Measurements from ENCODE around the gene ST3GAL4.
"Not testable (repeated sequence)": the region's sequence is repeated elsewhere in the genome, so short reads cannot be mapped to it uniquely, and the experiment has no call there.

Gene ST3GAL4

GRCh38 chr11:126355324-126355925 lies at the start of gene ST3GAL4:
ST3GAL4 (plus strand) TSS chr11:126355686; CDS start chr11:126406156, 50,470 bp downstream.
- TF ChIP-seq, protein P1, sequence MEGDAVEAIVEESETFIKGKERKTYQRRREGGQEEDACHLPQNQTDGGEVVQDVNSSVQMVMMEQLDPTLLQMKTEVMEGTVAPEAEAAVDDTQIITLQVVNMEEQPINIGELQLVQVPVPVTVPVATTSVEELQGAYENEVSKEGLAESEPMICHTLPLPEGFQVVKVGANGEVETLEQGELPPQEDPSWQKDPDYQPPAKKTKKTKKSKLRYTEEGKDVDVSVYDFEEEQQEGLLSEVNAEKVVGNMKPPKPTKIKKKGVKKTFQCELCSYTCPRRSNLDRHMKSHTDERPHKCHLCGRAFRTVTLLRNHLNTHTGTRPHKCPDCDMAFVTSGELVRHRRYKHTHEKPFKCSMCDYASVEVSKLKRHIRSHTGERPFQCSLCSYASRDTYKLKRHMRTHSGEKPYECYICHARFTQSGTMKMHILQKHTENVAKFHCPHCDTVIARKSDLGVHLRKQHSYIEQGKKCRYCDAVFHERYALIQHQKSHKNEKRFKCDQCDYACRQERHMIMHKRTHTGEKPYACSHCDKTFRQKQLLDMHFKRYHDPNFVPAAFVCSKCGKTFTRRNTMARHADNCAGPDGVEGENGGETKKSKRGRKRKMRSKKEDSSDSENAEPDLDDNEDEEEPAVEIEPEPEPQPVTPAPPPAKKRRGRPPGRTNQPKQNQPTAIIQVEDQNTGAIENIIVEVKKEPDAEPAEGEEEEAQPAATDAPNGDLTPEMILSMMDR (conservative IDR thresholded peaks at IDR 0.05), result no peak

DNA sequence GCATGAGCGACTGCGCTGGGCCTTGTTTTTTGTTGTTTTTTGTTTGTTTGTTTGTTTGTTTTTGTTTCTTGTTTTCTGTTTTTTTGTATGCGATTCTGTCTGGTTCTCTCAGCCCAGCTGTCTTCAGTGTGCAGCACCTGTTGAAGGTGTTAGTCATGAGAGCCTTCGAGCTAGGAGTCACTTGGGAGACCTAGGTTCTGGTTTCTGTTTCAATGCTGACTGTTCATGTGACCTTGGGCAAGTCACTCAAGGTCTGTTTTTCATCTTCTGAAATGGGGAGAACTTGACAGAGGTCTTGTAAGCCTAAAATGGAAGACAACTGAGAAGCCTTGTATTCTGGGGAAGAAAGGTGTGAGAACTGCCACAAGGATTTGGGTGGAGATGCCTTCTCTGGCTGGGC lies 49.8 kb upstream of the ST3GAL4 start:
- peak overlapping the region; percentile 98 for H3K27ac ChIP-seq
- TF ChIP-seq, protein P1 (conservative IDR thresholded peaks at IDR 0.05), result no peak

More at GRCh38 chr11:126355324-126355925, at the start of gene ST3GAL4:
- H3K27ac ChIP-seq, result peak within 1 kb of the TSS; percentile 89

DNA sequence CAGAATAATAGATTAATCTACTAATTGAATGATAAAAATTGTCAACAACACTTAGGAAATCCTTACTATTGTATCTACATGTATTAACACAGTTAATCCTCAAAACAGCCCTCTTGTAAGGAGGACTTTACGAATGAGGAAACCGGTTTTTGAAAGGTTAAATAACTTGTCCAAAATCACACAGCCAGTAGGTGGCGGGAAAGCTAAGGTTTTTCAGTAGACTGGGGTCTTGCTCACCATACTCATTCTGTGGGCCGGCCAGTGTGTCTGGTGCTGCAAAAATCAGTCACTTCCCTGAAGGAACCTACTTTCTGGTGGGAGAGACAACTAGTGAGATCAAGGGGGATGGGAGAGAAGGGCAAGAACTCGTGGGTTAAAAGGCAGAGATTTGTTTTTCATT lies 47.8 kb upstream of the ST3GAL4 start:
- TF ChIP-seq, protein P1 (conservative IDR thresholded peaks at IDR 0.05), result peak; percentile 63
- H3K27ac ChIP-seq, result no peak overlapping the region

DNA sequence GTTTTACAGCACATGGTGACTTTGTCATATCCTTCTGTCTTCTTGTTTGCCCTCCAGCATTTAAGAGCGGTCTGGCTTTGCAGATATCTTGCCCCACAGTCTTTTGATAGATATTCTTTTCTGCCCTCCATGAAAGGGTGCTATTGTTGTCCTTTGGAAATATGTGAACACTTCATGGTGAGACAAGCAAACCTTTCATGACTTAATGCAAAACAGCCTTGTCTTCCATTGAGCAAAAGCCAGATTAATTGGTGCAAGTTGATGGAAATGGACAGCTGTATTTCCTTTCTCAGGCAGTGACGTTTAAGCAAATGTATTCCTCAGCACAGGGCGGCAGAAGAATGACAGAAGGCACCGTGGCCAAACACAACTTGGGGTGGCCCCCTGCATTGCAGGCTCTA lies 47.2 kb upstream of the ST3GAL4 start:
- TF ChIP-seq, protein P1 (conservative IDR thresholded peaks at IDR 0.05), result no peak
- H3K27ac ChIP-seq, result no peak overlapping the region

- H3K27ac ChIP-seq, result not testable (repeated sequence)
These were observed 46.7 kb upstream of the ST3GAL4 start for GRCh38 chr11:126308771-126309170.

- no peak overlapping the region for H3K27ac ChIP-seq
- TF ChIP-seq, protein P1 (conservative IDR thresholded peaks at IDR 0.05), result peak; percentile 93
These were observed 45.1 kb upstream of the ST3GAL4 start for GRCh38 chr11:126310200-126310991.

- TF ChIP-seq, protein P1 (conservative IDR thresholded peaks at IDR 0.05), result no peak
- no peak overlapping the region for H3K27ac ChIP-seq
These were observed 44.5 kb upstream of the ST3GAL4 start for GRCh38 chr11:126310992-126311310.
